NT2/D1 (cell line): Measurements from ENCODE around the gene ZNF710.

Source experiments
- DNase-seq: peaks from one replicate; pipeline ENCODE4 v3.0.0-alpha.2; 2011; ENCODE audit warnings: low read depth, low spot score
- H3K27me3 ChIP-seq: 2 replicates; pipeline ENCODE4 v1.6.0; 2011; ENCODE audit warnings: mild to moderate bottlenecking; ENCODE audit not compliant: insufficient read length, insufficient read depth
- H3K36me3 ChIP-seq: 2 replicates; pipeline ENCODE4 v1.6.1; 2011; ENCODE audit warnings: mild to moderate bottlenecking, low read length, mixed read lengths; ENCODE audit not compliant: insufficient read depth, insufficient read length
- H3K4me1 ChIP-seq: 2 replicates; pipeline ENCODE4 v1.5.1; 2011; ENCODE audit not compliant: insufficient read depth, insufficient read length
- H3K4me3 ChIP-seq: 2 replicates; pipeline ENCODE4 v1.5.1; 2011; ENCODE audit warnings: low read depth; ENCODE audit not compliant: insufficient read length
- H3K9ac ChIP-seq: 2 replicates; pipeline ENCODE4 v1.6.0; 2011; ENCODE audit warnings: low read depth; ENCODE audit not compliant: insufficient read length
- H3K9me3 ChIP-seq: 2 replicates; pipeline ENCODE4 v1.5.1; 2011; ENCODE audit warnings: mild to moderate bottlenecking, low read length; ENCODE audit not compliant: insufficient read depth
- SUZ12 ChIP-seq: IDR thresholded peaks from 2 replicates; pipeline ENCODE4 v1.6.1; 2011; ENCODE audit not compliant: insufficient read length, insufficient read depth; ENCODE audit errors: extremely low read depth
- YY1 ChIP-seq: IDR thresholded peaks from 2 replicates; pipeline ENCODE4 v1.6.1; 2011; ENCODE audit not compliant: insufficient read length, insufficient read depth
- ZNF274 ChIP-seq: IDR thresholded peaks from 2 replicates; pipeline ENCODE4 v1.6.1; 2011; ENCODE audit warnings: mild to moderate bottlenecking, low read depth, low read length

Gene ZNF710

GRCh38 chr15:90022345-90022744, 21.2 kb downstream of the ZNF710 start:
- Histone ChIP-seq H3K4me3 (no peak overlapping the region), H3K36me3 (peaks cover 8% of the 10 kb centered on the region), H3K9me3 (no peaks in the 10 kb centered on the region), H3K4me1 (peaks cover 5% of the 10 kb centered on the region), H3K9ac (no peak overlapping the region), H3K27me3 (no peaks in the 10 kb centered on the region)
- TF ChIP-seq SUZ12 (no peak), YY1 (no peak), ZNF274 (no peak)
- DNase-seq: no peak

GRCh38 chr15:90022905-90023700, 22.0 kb downstream of the ZNF710 start:
- no peaks in the 10 kb centered on the region for H3K27me3 ChIP-seq
- peaks cover 5% of the 10 kb centered on the region for H3K4me1 ChIP-seq
- H3K4me3 ChIP-seq: no peak overlapping the region
- TF ChIP-seq SUZ12 (no peak), ZNF274 (no peak)
- no peak overlapping the region for H3K9ac ChIP-seq
- DNase-seq: no peak
- peaks cover 8% of the 10 kb centered on the region for H3K36me3 ChIP-seq
- no peaks in the 10 kb centered on the region for H3K9me3 ChIP-seq

- no peaks in the 10 kb centered on the region for H3K4me1 ChIP-seq
- DNase-seq: no peak
- no peak overlapping the region for H3K4me3 ChIP-seq
- no peaks in the 10 kb centered on the region for H3K27me3 ChIP-seq
- peaks cover 8% of the 10 kb centered on the region for H3K36me3 ChIP-seq
- H3K9me3 ChIP-seq: no peaks in the 10 kb centered on the region
- TF ChIP-seq ZNF274: no peak
- no peak for TF ChIP-seq SUZ12
- TF ChIP-seq YY1: no peak
- no peak overlapping the region for H3K9ac ChIP-seq
Measured at GRCh38 chr15:90024406-90024805, 23.3 kb downstream of the ZNF710 start.

GRCh38 chr15:90025489-90026033, 24.4 kb downstream of the ZNF710 start:
- Histone ChIP-seq H3K4me1 (no peaks in the 10 kb centered on the region), H3K4me3 (no peak overlapping the region), H3K27me3 (no peaks in the 10 kb centered on the region), H3K9ac (no peak overlapping the region), H3K36me3 (peaks cover 8% of the 10 kb centered on the region), H3K9me3 (no peaks in the 10 kb centered on the region)
- no peak for DNase-seq
- TF ChIP-seq SUZ12 (no peak), ZNF274 (no peak), YY1 (no peak)

- no peaks in the 10 kb centered on the region for H3K27me3 ChIP-seq
- TF ChIP-seq SUZ12: no peak
- TF ChIP-seq ZNF274: no peak
- no peak for TF ChIP-seq YY1
- H3K4me3 ChIP-seq: no peak overlapping the region
- peaks cover under 1% of the 10 kb centered on the region for H3K36me3 ChIP-seq
- H3K9ac ChIP-seq: no peak overlapping the region
- H3K4me1 ChIP-seq: no peaks in the 10 kb centered on the region
- no peak for DNase-seq
- no peaks in the 10 kb centered on the region for H3K9me3 ChIP-seq
Measured at GRCh38 chr15:90028376-90028944, 27.3 kb downstream of the ZNF710 start.

- Histone ChIP-seq H3K4me3 (no peak overlapping the region), H3K9me3 (no peaks in the 10 kb centered on the region), H3K27me3 (no peaks in the 10 kb centered on the region), H3K9ac (no peak overlapping the region), H3K4me1 (no peaks in the 10 kb centered on the region), H3K36me3 (no peaks in the 10 kb centered on the region)
- TF ChIP-seq ZNF274 (no peak), SUZ12 (no peak), YY1 (no peak)
- DNase-seq: no peak
Measured at GRCh38 chr15:90029024-90029423, 27.9 kb downstream of the ZNF710 start.

- Histone ChIP-seq H3K36me3 (no peaks in the 10 kb centered on the region), H3K4me1 (peaks cover 13% of the 10 kb centered on the region), H3K9me3 (no peaks in the 10 kb centered on the region), H3K4me3 (no peak overlapping the region), H3K27me3 (no peaks in the 10 kb centered on the region), H3K9ac (no peak overlapping the region)
- no peak for DNase-seq
- TF ChIP-seq SUZ12: no peak
Measured at GRCh38 chr15:90030376-90030775, 29.3 kb downstream of the ZNF710 start.
